H1 (cell line): ENCODE data around the gene UMPS. TPM values are rescaled to one million over a fixed set of nuclear protein-coding genes. Genes with fewer than 3 reads are reported as not detected.

Experiments
- CTCF ChIA-PET: fragments of 300-600 bp; sonication (Branson Sonifier 250); formaldehyde crosslinking; loops from one replicate; lab custom pipeline; 2021; ENCODE audit not compliant: partially characterized antibody; lab: Charles Lee
- POLR2A ChIA-PET: fragments of 300-600 bp; sonication (Branson Sonifier 250); formaldehyde crosslinking; loops from one replicate; lab custom pipeline; 2021; ENCODE audit warnings: inconsistent platforms; ENCODE audit not compliant: partially characterized antibody; lab: Charles Lee
- DNase-seq, 2 experiments: peaks; one replicate each; pipeline versions ENCODE4 v3.0.0 to v3.0.0-alpha.2; 2010 to 2022; ENCODE audit warnings: low spot score in 2 of 2, low read depth in 1 of 2, mixed read lengths in 1 of 2
- FAIRE-seq: peaks from 2 replicates; lab custom pipeline; 2011; peaks lifted over from hg19 to GRCh38; lab: Jason Lieb, UNC
- H2AFZ ChIP-seq: 2 replicates; pipeline ENCODE4 v1.8.1; 2012; ENCODE audit warnings: low read length, inconsistent platforms
- H2AK5ac ChIP-seq: 2 replicates; pipeline ENCODE4 v1.6.1; 2013; ENCODE audit warnings: low read depth, low read length
- H2BK120ac ChIP-seq: replicated peaks from 2 replicates; pipeline ENCODE3; 2013; ENCODE audit warnings: low read depth, low read length, inconsistent platforms
- H2BK12ac ChIP-seq: 2 replicates; pipeline ENCODE4 v1.6.1; 2013; ENCODE audit warnings: low read depth, low read length
- H2BK15ac ChIP-seq: 2 replicates; pipeline ENCODE4 v1.6.1; 2013; ENCODE audit warnings: low read length
- H2BK20ac ChIP-seq: 2 replicates; pipeline ENCODE4 v1.6.1; 2013; ENCODE audit warnings: low read length
- H2BK5ac ChIP-seq: 2 replicates; pipeline ENCODE4 v1.6.1; 2013; ENCODE audit warnings: low read depth, low read length
- H3K14ac ChIP-seq: 2 replicates; pipeline ENCODE4 v1.6.1; 2013; ENCODE audit warnings: inconsistent platforms; ENCODE audit not compliant: insufficient read length
- H3K18ac ChIP-seq: 2 replicates; pipeline ENCODE4 v1.6.1; 2013; ENCODE audit warnings: low read length; ENCODE audit errors: extremely low read depth
- H3K23ac ChIP-seq: 2 replicates; pipeline ENCODE4 v1.6.1; 2013; ENCODE audit warnings: inconsistent platforms; ENCODE audit not compliant: insufficient read length
- H3K23me2 ChIP-seq: 2 replicates; pipeline ENCODE4 v1.6.1; 2013; ENCODE audit warnings: low read depth, low read length
- H3K27ac ChIP-seq: 2 replicates; pipeline ENCODE4 v1.6.1; 2011; ENCODE audit warnings: low read depth, low read length, inconsistent platforms
- H3K27me3 ChIP-seq, 4 experiments: replicated peaks in 1 of 4; 1 replicate in 1 of 4; 2 replicates in 3 of 4; pipeline versions ENCODE4 v1.6.1 to v1.8.1; 2011 to 2013; ENCODE audit warnings: low read length in 3 of 4, mild to moderate bottlenecking in 3 of 4, inconsistent platforms in 2 of 4, mixed read lengths in 2 of 4, moderate library complexity in 1 of 4; ENCODE audit not compliant: control insufficient read depth in 3 of 4, insufficient read depth in 3 of 4; ENCODE audit errors: extremely low read depth in 1 of 4
- H3K36me3 ChIP-seq, 4 experiments: 2 replicates each; pipeline versions ENCODE4 v1.6.1 to v1.8.1; 2011 to 2013; ENCODE audit warnings: mild to moderate bottlenecking in 4 of 4, low read length in 3 of 4, moderate library complexity in 2 of 4, control low read depth in 1 of 4, inconsistent platforms in 1 of 4; ENCODE audit not compliant: insufficient read depth in 4 of 4, control insufficient read depth in 2 of 4
- H3K4ac ChIP-seq: replicated peaks from 2 replicates; pipeline ENCODE3; 2013; ENCODE audit warnings: low read length, low read depth, mixed read lengths, inconsistent platforms; ENCODE audit not compliant: insufficient read length
- H3K4me1 ChIP-seq, 4 experiments: replicated peaks in 1 of 4; 1 replicate in 1 of 4; 2 replicates in 3 of 4; pipeline versions ENCODE4 v1.6.1 to v1.8.1; 2011 to 2013; ENCODE audit warnings: low read length in 3 of 4, inconsistent platforms in 2 of 4, mixed read lengths in 1 of 4; ENCODE audit not compliant: insufficient read depth in 4 of 4, control insufficient read depth in 3 of 4
- H3K4me2 ChIP-seq, 2 experiments: 2 replicates each; pipeline versions ENCODE4 v1.6.1 to v1.8.1; 2011 to 2013; ENCODE audit warnings: low read depth in 2 of 2, low read length in 2 of 2, control low read depth in 1 of 2, inconsistent platforms in 1 of 2, mild to moderate bottlenecking in 1 of 2; ENCODE audit not compliant: insufficient read depth in 1 of 2
- H3K4me3 ChIP-seq, 4 experiments: fragments of 200-600, 300-600 bp in 1 of 4; sonication (generic), shearing (Covaris generic), sonication (Bioruptor Twin) in 1 of 4; 2 replicates each; pipeline versions ENCODE4 v1.5.1 to v1.8.1; 2011 to 2016; ENCODE audit warnings: low read length in 4 of 4, low read depth in 3 of 4, control low read depth in 2 of 4, inconsistent platforms in 2 of 4, mild to moderate bottlenecking in 2 of 4, mixed read lengths in 1 of 4, moderate library complexity in 1 of 4; ENCODE audit not compliant: insufficient read depth in 2 of 4; ENCODE audit errors: extremely low read depth in 1 of 4
- H3K56ac ChIP-seq: replicated peaks from 2 replicates; pipeline ENCODE3; 2013; ENCODE audit warnings: low read depth, mild to moderate bottlenecking, mixed read lengths, low read length, inconsistent platforms; ENCODE audit not compliant: insufficient read length
- H3K79me1 ChIP-seq: 2 replicates; pipeline ENCODE4 v1.6.1; 2013; ENCODE audit warnings: low read depth, low read length, control low read depth
- H3K79me2 ChIP-seq, 2 experiments: 2 replicates each; pipeline versions ENCODE4 v1.6.1 to v1.8.1; 2012 to 2013; ENCODE audit warnings: low read length in 2 of 2, mild to moderate bottlenecking in 2 of 2, inconsistent platforms in 1 of 2; ENCODE audit not compliant: insufficient read depth in 2 of 2, control insufficient read depth in 1 of 2
- H3K9ac ChIP-seq, 4 experiments: replicated peaks in 1 of 4; 1 replicate in 1 of 4; 2 replicates in 3 of 4; pipeline versions ENCODE4 v1.6.1 to v1.8.1; 2011 to 2013; ENCODE audit warnings: low read depth in 3 of 4, low read length in 3 of 4, control low read depth in 2 of 4, mild to moderate bottlenecking in 2 of 4, moderate library complexity in 2 of 4, inconsistent platforms in 1 of 4; ENCODE audit errors: extremely low read depth in 1 of 4
- H3K9me3 ChIP-seq, 2 experiments: 2 replicates each; pipeline versions ENCODE4 v1.6.1 to v1.8.1; 2012 to 2013; ENCODE audit warnings: mild to moderate bottlenecking in 2 of 2, moderate library complexity in 2 of 2, control low read depth in 1 of 2, inconsistent platforms in 1 of 2, low read depth in 1 of 2, low read length in 1 of 2, mixed read lengths in 1 of 2; ENCODE audit not compliant: insufficient read depth in 2 of 2
- H4K20me1 ChIP-seq, 2 experiments: replicated peaks in 1 of 2; 2 replicates each; pipeline versions ENCODE3 to v1.8.1; 2011 to 2013; ENCODE audit warnings: inconsistent platforms in 2 of 2, low read length in 2 of 2, mild to moderate bottlenecking in 1 of 2; ENCODE audit not compliant: insufficient read depth in 2 of 2, control insufficient read depth in 1 of 2
- H4K5ac ChIP-seq: 2 replicates; pipeline ENCODE4 v1.6.1; 2013; ENCODE audit warnings: low read length, low read depth, mixed read lengths, inconsistent platforms; ENCODE audit not compliant: insufficient read length
- H4K8ac ChIP-seq: 2 replicates; pipeline ENCODE4 v1.8.0; 2013; ENCODE audit warnings: mild to moderate bottlenecking, moderate library complexity, low read length, inconsistent platforms; ENCODE audit not compliant: insufficient read depth; ENCODE audit errors: extremely low read depth
- H4K91ac ChIP-seq: replicated peaks from 2 replicates; pipeline ENCODE3; 2013; ENCODE audit warnings: low read length, mixed read lengths, inconsistent platforms; ENCODE audit not compliant: insufficient read length
- CBX5 ChIP-seq: fragments of 300-800, 300-1000 bp; sonication (generic); IDR thresholded peaks from 2 replicates; pipeline ENCODE4 v1.7.1; 2016; ENCODE audit warnings: antibody characterized with exemption, low read length, low read depth
- CHD2 ChIP-seq: IDR thresholded peaks from 2 replicates; pipeline ENCODE4 v1.6.1; 2012; ENCODE audit warnings: low read length, improper control_type of control experiment
- EP300 ChIP-seq, 2 experiments: IDR thresholded peaks; 1 replicate in 1 of 2; 2 replicates in 1 of 2; pipeline ENCODE4 v1.6.1; 2011 to 2012; ENCODE audit warnings: low read depth in 2 of 2, low read length in 2 of 2, mild to moderate bottlenecking in 2 of 2, borderline replicate concordance in 1 of 2, inconsistent platforms in 1 of 2, moderate library complexity in 1 of 2
- KDM1A ChIP-seq: fragments of 200-600, 300-600 bp; sonication (generic); IDR thresholded peaks from 2 replicates; pipeline ENCODE4 v1.7.1; 2016; ENCODE audit warnings: mild to moderate bottlenecking, low read length, borderline replicate concordance
- MAX ChIP-seq: IDR thresholded peaks from 2 replicates; pipeline ENCODE4 v1.6.1; 2012; ENCODE audit warnings: inconsistent platforms
- NRF1 ChIP-seq: IDR thresholded peaks from 2 replicates; pipeline ENCODE4 v1.6.1; 2011; ENCODE audit warnings: mild to moderate bottlenecking, low read depth, low read length, improper control_type of control experiment
- RFX5 ChIP-seq: IDR thresholded peaks from 2 replicates; pipeline ENCODE4 v1.6.1; 2011; ENCODE audit warnings: low read depth, low read length, improper control_type of control experiment, borderline replicate concordance
- RXRA ChIP-seq: IDR thresholded peaks from 2 replicates; pipeline ENCODE4 v1.6.1; 2011; ENCODE audit warnings: low read depth, mild to moderate bottlenecking, low read length, moderate library complexity; ENCODE audit not compliant: insufficient read depth
- SAP30 ChIP-seq: fragments of 300-600 bp; sonication (generic); IDR thresholded peaks from 2 replicates; pipeline ENCODE4 v1.7.1; 2012; ENCODE audit warnings: low read length, moderate library complexity, mild to moderate bottlenecking, inconsistent platforms; ENCODE audit not compliant: insufficient read depth, insufficient replicate concordance
- SUZ12 ChIP-seq: fragments of 200-600 bp; sonication (generic); IDR thresholded peaks from 2 replicates; pipeline ENCODE4 v1.6.1; 2012; ENCODE audit warnings: mild to moderate bottlenecking, inconsistent platforms, low read length, moderate library complexity, mixed read lengths
- whole genome bisulfite sequencing, 2 experiments: shearing (Covaris generic) in 1 of 2; methylation state at CpG; one replicate each; pipeline versions ENCODE4 v1.1.6 to v1.1.7; 2013 to 2015; ENCODE audit warnings: low lambda C conversion rate in 2 of 2, mixed read lengths in 2 of 2, inconsistent platforms in 1 of 2, low coverage in 1 of 2, missing lambda C conversion rate in 1 of 2; ENCODE audit not compliant: insufficient replicate concordance in 2 of 2, insufficient coverage in 1 of 2, insufficient read length in 1 of 2; ENCODE audit errors: extremely low coverage in 1 of 2, missing lambda C conversion rate in 1 of 2; 5-methylcytosine and 5-hydroxymethylcytosine counted together
- polyA plus RNA-seq, 7 experiments: library from polyadenylated mRNA; depleted of rRNA in 3 of 7; stranded (reverse) in 5 of 7; unstranded in 2 of 7; fragments of >200 nt in 5 of 7; fragments of 200-250 nt in 2 of 7; gene quantifications; 1 replicate in 5 of 7; 2 replicates in 1 of 7; 4 replicates in 1 of 7; pipeline versions ENCODE4 v1.2.1 to v1.2.3, GENCODE V29; 2011 to 2013; ENCODE audit warnings: missing spikeins in 2 of 7, mixed read lengths in 2 of 7
- total RNA-seq: library from RNA; stranded (reverse); fragmentation: NEBNext Ultra II Directional; extraction: Animal tissue kit (Norgen Biotek cat#: 25700); gene quantifications from 2 replicates; pipeline ENCODE4 v1.2.1, GENCODE V29; 2021
- TF ChIP-seq, protein P1 (sequence below): IDR thresholded peaks from 2 replicates; pipeline ENCODE4 v1.6.1; 2012; ENCODE audit warnings: inconsistent platforms

UMPS gene
- total and polyA plus RNA-seq, 2 of the 8 experiments (the other 6 are each of a cell fraction or from before 2014, with no cell fraction given): 32.8 to 59.0 TPM

DNA sequence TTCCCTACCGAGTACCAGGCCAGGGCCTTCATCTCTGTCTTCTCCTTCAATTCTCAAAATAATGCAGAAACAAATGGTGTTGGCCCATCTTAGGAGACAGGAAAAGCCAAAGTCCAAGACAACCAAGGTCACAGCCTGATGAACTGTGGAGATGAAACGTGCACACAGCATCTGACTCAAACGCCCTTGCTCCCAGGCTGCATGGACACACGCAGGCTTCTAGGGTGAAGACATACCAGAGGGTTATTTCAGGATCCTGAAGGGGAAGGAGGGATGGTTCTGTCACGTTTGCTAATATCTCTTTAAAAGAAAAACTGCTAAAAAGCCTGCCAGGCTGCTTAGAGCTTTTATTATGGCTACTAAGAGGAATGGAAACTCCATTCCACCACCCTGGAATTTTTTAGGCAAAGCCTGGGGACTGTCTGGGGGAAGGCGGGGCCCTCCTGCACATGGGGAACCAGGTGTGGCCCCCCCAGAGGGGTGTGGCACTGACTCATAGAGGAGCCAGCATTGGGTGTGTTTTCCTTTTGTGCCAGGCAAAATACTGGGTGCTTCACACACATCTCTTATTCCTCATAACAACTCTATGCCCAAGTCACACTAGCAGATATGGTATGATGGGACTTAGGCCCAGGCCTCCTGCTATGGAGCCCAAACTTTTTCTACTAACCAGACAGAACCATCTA, 62.9 kb downstream of the UMPS start:
- no peak overlapping the region for H3K23ac ChIP-seq
- H3K23me2 ChIP-seq: no peaks in the 10 kb centered on the region
- no peaks in the 10 kb centered on the region for H3K79me2 ChIP-seq
- H3K18ac ChIP-seq: no peak overlapping the region
- no peak overlapping the region for H2BK120ac ChIP-seq
- no peak overlapping the region for H3K4me3 ChIP-seq
- peaks cover 5% of the 10 kb centered on the region for H3K79me1 ChIP-seq
- no peak overlapping the region for H3K4me2 ChIP-seq
- H3K27me3 ChIP-seq: no peaks in the 10 kb centered on the region
- CTCF ChIA-PET: interaction anchor here (0.5 to 1.2 kb wide), 3 partner anchors 8 to 1340 kb away, joined by 3 read pairs; no protein-coding TSS in a partner anchor
- WGBS, 2 experiments: 88% methylated on average over 6 of the region's 6 CpGs; no CpG with 5 or more reads in 1 of the 2 experiments
- H3K9me3 ChIP-seq: no peaks in the 10 kb centered on the region
- no peak overlapping the region for H3K56ac ChIP-seq
- POLR2A ChIA-PET: no interaction called here
- no peak overlapping the region for H2BK15ac ChIP-seq
- no peak overlapping the region for H4K91ac ChIP-seq
- H3K4ac ChIP-seq: no peak overlapping the region
- no peak overlapping the region for H2BK5ac ChIP-seq
- no peak overlapping the region for H2BK12ac ChIP-seq
- no peak overlapping the region for H4K8ac ChIP-seq
- H3K14ac ChIP-seq: no peak overlapping the region
- H3K4me1 ChIP-seq: no peaks in the 10 kb centered on the region
- H2AFZ ChIP-seq: no peak overlapping the region
- DNase-seq (no peak), FAIRE-seq (no peak)
- H4K20me1 ChIP-seq: peaks cover 0 to 2% of the 10 kb centered on the region in 2 experiments
- peaks cover 10 to 26% (median 12%) of the 10 kb centered on the region in 4 experiments; a peak in 7 of 8 replicates for H3K36me3 ChIP-seq
- H3K27ac ChIP-seq: no peak overlapping the region
- H3K9ac ChIP-seq: no peak overlapping the region
- no peak overlapping the region for H2AK5ac ChIP-seq
- no peak overlapping the region for H4K5ac ChIP-seq
- H2BK20ac ChIP-seq: no peak overlapping the region
- no peak for TF ChIP-seq NRF1
- TF ChIP-seq SUZ12: no peak
- no peak for TF ChIP-seq MAX
- no peak for TF ChIP-seq CHD2
- no peak for TF ChIP-seq RFX5
- TF ChIP-seq, protein P1, sequence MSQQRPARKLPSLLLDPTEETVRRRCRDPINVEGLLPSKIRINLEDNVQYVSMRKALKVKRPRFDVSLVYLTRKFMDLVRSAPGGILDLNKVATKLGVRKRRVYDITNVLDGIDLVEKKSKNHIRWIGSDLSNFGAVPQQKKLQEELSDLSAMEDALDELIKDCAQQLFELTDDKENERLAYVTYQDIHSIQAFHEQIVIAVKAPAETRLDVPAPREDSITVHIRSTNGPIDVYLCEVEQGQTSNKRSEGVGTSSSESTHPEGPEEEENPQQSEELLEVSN: no peak
- no peak for TF ChIP-seq RXRA
- TF ChIP-seq KDM1A: no peak
- TF ChIP-seq SAP30: no peak
- TF ChIP-seq CBX5: no peak
- TF ChIP-seq EP300 (IDR thresholded peaks at IDR 0.05; ENCODE audit: borderline replicate concordance in 1 of 2, low read depth in 2 of 2, low read length in 2 of 2): no peak
